HEK293 (cell line): Measurements from ENCODE around the gene RXYLT1.

Experiments used
- CTCF ChIA-PET: fragments of 350-600 bp; formaldehyde crosslinking; extraction: SDS; loops from one replicate; lab custom pipeline; 2021; ENCODE audit warnings: antibody characterized with exemption; lab: Yijun Ruan, JAX
- POLR2A ChIA-PET: fragments of 300-600 bp; formaldehyde crosslinking; extraction: SDS; loops from one replicate; lab custom pipeline; 2020; ENCODE audit warnings: antibody characterized with exemption, inconsistent platforms; lab: Yijun Ruan, JAX
- H3K27ac ChIP-seq: fragments of 200-500 bp; sonication (Bioruptor generic); 2 replicates; pipeline ENCODE4 v1.5.1; 2014; ENCODE audit warnings: low read depth, low read length, control low read depth, inconsistent platforms; ENCODE audit errors: extremely low read depth
- H3K36me3 ChIP-seq, 2 experiments: fragments of 200-500 bp in 1 of 2; sonication (Bioruptor generic) in 1 of 2; 1 replicate in 1 of 2; 2 replicates in 1 of 2; pipeline ENCODE4 v1.5.1; 2014 to 2017; ENCODE audit warnings: inconsistent platforms in 2 of 2, low read length in 2 of 2; ENCODE audit not compliant: control insufficient read depth in 2 of 2, insufficient read depth in 1 of 2
- H3K4me1 ChIP-seq: fragments of 200-500 bp; sonication (Bioruptor generic); 2 replicates; pipeline ENCODE4 v1.5.1; 2014; ENCODE audit warnings: mild to moderate bottlenecking, low read length, inconsistent platforms; ENCODE audit not compliant: control insufficient read depth, insufficient read depth
- H3K4me3 ChIP-seq: 2 replicates; pipeline ENCODE4 v1.5.1; 2011; ENCODE audit warnings: low read depth, mild to moderate bottlenecking, control low read depth, low read length, moderate library complexity
- H3K9me3 ChIP-seq: fragments of 200-500 bp; sonication (Bioruptor generic); 2 replicates; pipeline ENCODE4 v1.5.1; 2014; ENCODE audit warnings: low read depth, low read length, inconsistent platforms; ENCODE audit not compliant: control insufficient read depth, insufficient read depth
- PRDM4 ChIP-seq: fragments of 450-650 bp; formaldehyde crosslinking; IDR thresholded peaks from 2 replicates; pipeline ENCODE4 v1.5.1; 2017; ENCODE audit warnings: missing biosample characterization, missing genetic modification characterization
- REPIN1 ChIP-seq: fragments of 450-650 bp; formaldehyde crosslinking; IDR thresholded peaks from 2 replicates; pipeline ENCODE4 v1.5.1; 2017; ENCODE audit warnings: missing biosample characterization, missing genetic modification characterization, low read depth
- REST ChIP-seq: fragments of 450-650 bp; formaldehyde crosslinking; IDR thresholded peaks from 2 replicates; pipeline ENCODE4 v1.5.1; 2016; ENCODE audit warnings: missing biosample characterization, missing genetic modification characterization
- SALL2 ChIP-seq: fragments of 450-650 bp; formaldehyde crosslinking; IDR thresholded peaks from 2 replicates; pipeline ENCODE4 v1.5.0; 2017; ENCODE audit warnings: missing biosample characterization, mild to moderate bottlenecking, missing genetic modification characterization, borderline replicate concordance
- ZBTB20 ChIP-seq: fragments of 450-650 bp; formaldehyde crosslinking; IDR thresholded peaks from 2 replicates; pipeline ENCODE4 v1.5.1; 2016; ENCODE audit warnings: missing biosample characterization, missing genetic modification characterization
- ZNF121 ChIP-seq: fragments of 450-650 bp; formaldehyde crosslinking; IDR thresholded peaks from 2 replicates; pipeline ENCODE4 v1.5.1; 2016; ENCODE audit warnings: missing biosample characterization, missing genetic modification characterization
- ZNF302 ChIP-seq: fragments of 450-650 bp; formaldehyde crosslinking; IDR thresholded peaks from 2 replicates; pipeline ENCODE4 v1.5.1; 2016; ENCODE audit warnings: missing biosample characterization, missing genetic modification characterization, low read depth
- ZNF341 ChIP-seq: fragments of 450-650 bp; formaldehyde crosslinking; IDR thresholded peaks from 2 replicates; pipeline ENCODE4; 2016; ENCODE audit warnings: low read depth, missing biosample characterization, missing genetic modification characterization
- ZNF350 ChIP-seq: fragments of 450-650 bp; formaldehyde crosslinking; IDR thresholded peaks from 2 replicates; pipeline ENCODE4 v1.5.0; 2017; ENCODE audit warnings: missing biosample characterization, mild to moderate bottlenecking, missing genetic modification characterization
- ZNF366 ChIP-seq: fragments of 450-650 bp; formaldehyde crosslinking; conservative IDR thresholded peaks from 2 replicates; pipeline ENCODE4 v1.5.1; 2016; ENCODE audit warnings: missing biosample characterization, missing genetic modification characterization
- ZNF513 ChIP-seq: fragments of 450-650 bp; IDR thresholded peaks from 2 replicates; pipeline ENCODE4 v1.5.1; 2018; ENCODE audit warnings: missing biosample characterization, missing genetic modification characterization
- ZSCAN30 ChIP-seq: fragments of 450-650 bp; IDR thresholded peaks from 2 replicates; pipeline ENCODE4 v1.5.1; 2018; ENCODE audit warnings: missing biosample characterization, mild to moderate bottlenecking, missing genetic modification characterization, moderate library complexity
- TF ChIP-seq, protein P1 (sequence below): fragments of 450-650 bp; formaldehyde crosslinking; IDR thresholded peaks from 2 replicates; pipeline ENCODE4 v1.5.1; 2017; ENCODE audit warnings: missing biosample characterization, missing genetic modification characterization
- TF ChIP-seq, protein P2 (sequence below): fragments of 450-650 bp; formaldehyde crosslinking; IDR thresholded peaks from 2 replicates; pipeline ENCODE4 v1.5.1; 2016; ENCODE audit warnings: missing biosample characterization, missing genetic modification characterization

RXYLT1 gene

GRCh38 chr12:63836936-63837335 lies 57.2 kb downstream of the RXYLT1 start (continued):
- TF ChIP-seq REST (tag by site-specific recombination): no peak

GRCh38 chr12:63838411-63838810 lies 58.7 kb downstream of the RXYLT1 start:
- no peaks in the 10 kb centered on the region for H3K36me3 ChIP-seq
- TF ChIP-seq, protein P1, sequence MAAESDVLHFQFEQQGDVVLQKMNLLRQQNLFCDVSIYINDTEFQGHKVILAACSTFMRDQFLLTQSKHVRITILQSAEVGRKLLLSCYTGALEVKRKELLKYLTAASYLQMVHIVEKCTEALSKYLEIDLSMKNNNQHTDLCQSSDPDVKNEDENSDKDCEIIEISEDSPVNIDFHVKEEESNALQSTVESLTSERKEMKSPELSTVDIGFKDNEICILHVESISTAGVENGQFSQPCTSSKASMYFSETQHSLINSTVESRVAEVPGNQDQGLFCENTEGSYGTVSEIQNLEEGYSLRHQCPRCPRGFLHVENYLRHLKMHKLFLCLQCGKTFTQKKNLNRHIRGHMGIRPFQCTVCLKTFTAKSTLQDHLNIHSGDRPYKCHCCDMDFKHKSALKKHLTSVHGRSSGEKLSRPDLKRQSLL (tag by site-specific recombination): no peak
- TF ChIP-seq REPIN1 (no peak), ZSCAN30 (no peak), ZNF121 (no peak), SALL2 (tag by site-specific recombination) (no peak)

GRCh38 chr12:63841011-63841410 lies 61.3 kb downstream of the RXYLT1 start:
- TF ChIP-seq PRDM4 (tag by site-specific recombination): no peak
- TF ChIP-seq, protein P2, sequence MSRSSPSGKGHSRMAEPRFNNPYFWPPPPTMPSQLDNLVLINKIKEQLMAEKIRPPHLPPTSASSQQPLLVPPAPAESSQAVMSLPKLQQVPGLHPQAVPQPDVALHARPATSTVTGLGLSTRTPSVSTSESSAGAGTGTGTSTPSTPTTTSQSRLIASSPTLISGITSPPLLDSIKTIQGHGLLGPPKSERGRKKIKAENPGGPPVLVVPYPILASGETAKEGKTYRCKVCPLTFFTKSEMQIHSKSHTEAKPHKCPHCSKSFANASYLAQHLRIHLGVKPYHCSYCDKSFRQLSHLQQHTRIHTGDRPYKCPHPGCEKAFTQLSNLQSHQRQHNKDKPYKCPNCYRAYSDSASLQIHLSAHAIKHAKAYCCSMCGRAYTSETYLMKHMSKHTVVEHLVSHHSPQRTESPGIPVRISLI: 0 out of 2 replicates have a peak, but pooled peaks have one; percentile 40
- TF ChIP-seq, all 188 proteins: peak for 1
- POLR2A ChIA-PET: no interaction called here

More at GRCh38 chr12:63838411-63838810, 58.7 kb downstream of the RXYLT1 start:
- H3K4me1 ChIP-seq: no peaks in the 10 kb centered on the region
- no peak overlapping the region for H3K27ac ChIP-seq
- H3K9me3 ChIP-seq: no peaks in the 10 kb centered on the region
- CTCF ChIA-PET: interaction anchor here (0.5 to 4.5 kb wide), 3 partner anchors 206 to 418 kb away, joined by 3 to 32 read pairs (median 4); no protein-coding TSS in a partner anchor
- POLR2A ChIA-PET: no interaction called here
- H3K4me3 ChIP-seq: no peak overlapping the region

DNA sequence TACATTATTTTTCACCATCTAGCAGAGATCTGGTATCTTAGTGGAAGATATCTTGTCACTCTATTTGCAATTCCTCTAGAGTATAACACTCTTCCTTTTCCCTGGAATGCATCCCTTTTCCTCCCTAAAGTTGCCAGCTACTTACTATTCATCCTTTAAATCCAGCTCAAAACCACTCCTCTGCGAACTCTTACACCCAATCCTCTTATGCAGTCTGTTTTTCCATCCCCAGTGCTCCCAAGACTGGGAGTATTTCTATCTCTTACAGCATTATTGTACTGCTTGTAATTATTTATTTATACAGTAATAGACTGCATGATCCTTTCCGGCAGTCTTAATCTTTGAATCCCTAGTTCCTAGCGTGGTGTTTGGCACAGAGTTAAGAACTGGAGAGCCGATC lies 61.9 kb downstream of the RXYLT1 start:
- Histone ChIP-seq H3K4me3 (no peak overlapping the region), H3K36me3 (no peaks in the 10 kb centered on the region), H3K9me3 (no peaks in the 10 kb centered on the region), H3K27ac (no peak overlapping the region), H3K4me1 (no peaks in the 10 kb centered on the region)
- ChIA-PET CTCF (interaction anchor here (0.7 to 4.5 kb wide), 2 partner anchors 15 to 415 kb away, joined by 3 to 32 read pairs; no protein-coding TSS in a partner anchor), POLR2A (no interaction called here)
- no peak for TF ChIP-seq ZNF350 (tag by site-specific recombination)
- no peak for TF ChIP-seq ZNF302 (tag by site-specific recombination)
- no peak for TF ChIP-seq ZNF121
- no peak for TF ChIP-seq REST (tag by site-specific recombination)
- TF ChIP-seq ZNF341: no peak
- no peak for TF ChIP-seq ZBTB20 (tag by site-specific recombination)
- TF ChIP-seq ZNF513: no peak
- TF ChIP-seq ZNF366 (tag by site-specific recombination): no peak

More at GRCh38 chr12:63841011-63841410, 61.3 kb downstream of the RXYLT1 start:
- Histone ChIP-seq H3K36me3 (no peaks in the 10 kb centered on the region), H3K9me3 (no peaks in the 10 kb centered on the region), H3K27ac (no peak overlapping the region), H3K4me1 (no peaks in the 10 kb centered on the region), H3K4me3 (no peak overlapping the region)
- CTCF ChIA-PET: interaction anchor here (4.5 kb wide), 1 partner anchor 415 kb away, joined by 32 read pairs; no protein-coding TSS in a partner anchor
